Right lobe of liver (tissue), 4 donors: ENCODE measurements around the gene DHRSX.

Experiments used
- CTCF ChIP-seq, 4 donors: fragments of 200-600 bp in 3 of 4; fragments of 450-650 bp in 1 of 4; IDR thresholded peaks; one replicate each; pipeline versions ENCODE4 v1.5.1 to v1.8.0; 2016 to 2022; ENCODE audit warnings: antibody characterized with exemption in 4 of 4, mild to moderate bottlenecking in 2 of 4
- POLR2A ChIP-seq: fragments of 450-650 bp; IDR thresholded peaks from one replicate; pipeline ENCODE4 v1.6.1; 2017; ENCODE audit warnings: antibody characterized with exemption, mild to moderate bottlenecking
- donor health status: DM: no; HTN: no; CAD: no.
- donor health status: DM: no; HTN: no; CAD: no.
- donor health status: DM: no; HTN: yes; CAD: no.

- no peak for TF ChIP-seq POLR2A
- TF ChIP-seq CTCF (IDR thresholded peaks at IDR 0.05): no peak
Measured at GRCh38 chrX:2286731-2287130, 214.0 kb downstream of the DHRSX start.
